Stimulated activated CD4-positive, alpha-beta T cell treated with anti-CD3 and anti-CD28 coated beads, Interleukin-1b, Interleukin-23, amount 100 ng/mL, for 1 hour (primary cell): ENCODE results near the gene BRD2.
A peak's percentile ranks its signal among the peaks of the same experiment; 100 is the strongest.
"Not testable (repeated sequence)": the region's sequence is repeated elsewhere in the genome, so short reads cannot be mapped to it uniquely, and the experiment has no call there.

Source experiments
- DNase-seq, 2 donors: peaks; one replicate each; pipeline ENCODE4 v3.0.0-alpha.2; 2020; ENCODE audit warnings: low read depth in 2 of 2

Gene BRD2

GRCh38 chr6:32968093-32968866, at the start of gene BRD2:
BRD2 (plus strand) TSS chr6:32968594; CDS start chr6:32972899, 4,305 bp downstream.
- DNase-seq = peak; percentile 83 to 93

- DNase-seq = no peak
These were observed 47.7 kb upstream of the BRD2 start for GRCh38 chr6:32920715-32921114.

GRCh38 chr6:32922083-32922482, 46.3 kb upstream of the BRD2 start:
- no peak for DNase-seq

- no peak for DNase-seq
These were observed 37.2 kb upstream of the BRD2 start for GRCh38 chr6:32931211-32931610.

GRCh38 chr6:32932132-32932868, 36.1 kb upstream of the BRD2 start:
- no peak for DNase-seq

- peak; percentile 53 for DNase-seq
These were observed 34.7 kb upstream of the BRD2 start for GRCh38 chr6:32933661-32934085.

GRCh38 chr6:32935551-32936238, 32.7 kb upstream of the BRD2 start:
- no peak for DNase-seq

GRCh38 chr6:32936239-32937152, 31.9 kb upstream of the BRD2 start:
- no peak for DNase-seq

- no peak for DNase-seq
These were observed 31.2 kb upstream of the BRD2 start for GRCh38 chr6:32937230-32937633.

- DNase-seq = no peak
These were observed 29.9 kb upstream of the BRD2 start for GRCh38 chr6:32938494-32938893.

GRCh38 chr6:32940656-32941213, 27.7 kb upstream of the BRD2 start, which contains the start of gene HLA-DMB:
HLA-DMB (minus strand) TSS chr6:32941028; CDS start chr6:32940807, 221 bp downstream.
- no peak for DNase-seq

GRCh38 chr6:32941214-32941768, 27.1 kb upstream of the BRD2 start:
- no peak for DNase-seq

- not testable (repeated sequence) for DNase-seq
These were observed 25.8 kb upstream of the BRD2 start for GRCh38 chr6:32942555-32943123.

- no peak for DNase-seq
These were observed 24.3 kb upstream of the BRD2 start for GRCh38 chr6:32943864-32944649.

GRCh38 chr6:32945108-32945760, 23.2 kb upstream of the BRD2 start:
- DNase-seq = no peak

- no peak for DNase-seq
These were observed 22.4 kb upstream of the BRD2 start for GRCh38 chr6:32945953-32946352.

GRCh38 chr6:32946893-32947292, 21.5 kb upstream of the BRD2 start:
- DNase-seq = no peak

- no peak for DNase-seq
These were observed 20.6 kb upstream of the BRD2 start for GRCh38 chr6:32947552-32948465.
